HG03354 (cell line): Measurements from ENCODE around the gene CDK5R1.

ENCODE experiments used
- ATAC-seq: cut with Tn5 transposase; IDR thresholded peaks from one replicate; pipeline ENCODE4 v1.9.1; 2021; ENCODE audit warnings: mild to moderate bottlenecking; ENCODE audit not compliant: unreplicated experiment, poor library complexity, severe bottlenecking

Gene CDK5R1

GRCh38 chr17:32533296-32533695 lies 46.5 kb downstream of the CDK5R1 start:
- ATAC-seq, result no peak

- no peak for ATAC-seq
These were observed 50.2 kb downstream of the CDK5R1 start for GRCh38 chr17:32536736-32537643.
